Suprapubic skin (tissue), 3 donors: Measurements from ENCODE around the gene SCAMP5.

Experiments
- CTCF ChIP-seq, 2 donors: fragments of 200-600 bp in 1 of 2; fragments of 450-650 bp in 1 of 2; sonication (generic) in 1 of 2; IDR thresholded peaks; one replicate each; pipeline ENCODE4 v1.5.1; 2016 to 2019; ENCODE audit warnings: antibody characterized with exemption in 2 of 2, mild to moderate bottlenecking in 1 of 2, moderate library complexity in 1 of 2
- POLR2A ChIP-seq, 2 donors: fragments of 450-650 bp; IDR thresholded peaks; one replicate each; pipeline ENCODE4 v1.6.1; 2017; ENCODE audit warnings: antibody characterized with exemption in 2 of 2, mild to moderate bottlenecking in 2 of 2, moderate library complexity in 2 of 2

- no peak for TF ChIP-seq POLR2A (IDR thresholded peaks at IDR 0.05)
- no peak for TF ChIP-seq CTCF (IDR thresholded peaks at IDR 0.05)
Measured at GRCh38 chr15:74989527-74989926, 5.8 kb upstream of the SCAMP5 start.
